ENCODE data around the gene PPP2R1B.
"Not testable (repeated sequence)": the region's sequence is repeated elsewhere in the genome, so short reads cannot be mapped to it uniquely, and the experiment has no call there.

The PPP2R1B gene

DNA sequence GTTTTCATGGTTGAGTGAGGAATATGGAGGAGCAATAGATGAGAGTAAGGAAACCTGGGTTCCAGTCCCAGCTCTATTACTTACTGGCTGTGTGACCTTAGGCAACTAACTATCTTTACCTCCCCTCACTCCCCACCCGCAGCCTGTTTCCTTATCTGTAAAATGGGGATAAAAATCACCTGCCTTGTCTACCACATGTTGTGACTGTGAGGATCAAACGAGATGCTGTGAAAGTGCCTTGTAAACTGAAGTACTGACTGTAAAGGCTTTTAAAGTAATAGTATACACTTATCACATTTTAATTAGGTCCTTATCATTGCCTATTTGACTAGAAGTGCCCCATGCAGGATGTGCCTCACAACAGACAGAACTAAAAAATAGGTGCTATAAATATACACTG lies 18.9 kb upstream of the PPP2R1B start:
- no peak overlapping the region for H3K4me3 ChIP-seq (ENCODE audit: low read depth, low read length)
- TF ChIP-seq, protein P1, sequence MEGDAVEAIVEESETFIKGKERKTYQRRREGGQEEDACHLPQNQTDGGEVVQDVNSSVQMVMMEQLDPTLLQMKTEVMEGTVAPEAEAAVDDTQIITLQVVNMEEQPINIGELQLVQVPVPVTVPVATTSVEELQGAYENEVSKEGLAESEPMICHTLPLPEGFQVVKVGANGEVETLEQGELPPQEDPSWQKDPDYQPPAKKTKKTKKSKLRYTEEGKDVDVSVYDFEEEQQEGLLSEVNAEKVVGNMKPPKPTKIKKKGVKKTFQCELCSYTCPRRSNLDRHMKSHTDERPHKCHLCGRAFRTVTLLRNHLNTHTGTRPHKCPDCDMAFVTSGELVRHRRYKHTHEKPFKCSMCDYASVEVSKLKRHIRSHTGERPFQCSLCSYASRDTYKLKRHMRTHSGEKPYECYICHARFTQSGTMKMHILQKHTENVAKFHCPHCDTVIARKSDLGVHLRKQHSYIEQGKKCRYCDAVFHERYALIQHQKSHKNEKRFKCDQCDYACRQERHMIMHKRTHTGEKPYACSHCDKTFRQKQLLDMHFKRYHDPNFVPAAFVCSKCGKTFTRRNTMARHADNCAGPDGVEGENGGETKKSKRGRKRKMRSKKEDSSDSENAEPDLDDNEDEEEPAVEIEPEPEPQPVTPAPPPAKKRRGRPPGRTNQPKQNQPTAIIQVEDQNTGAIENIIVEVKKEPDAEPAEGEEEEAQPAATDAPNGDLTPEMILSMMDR (IDR thresholded peaks at IDR 0.05; ENCODE audit: borderline replicate concordance, insufficient read depth, low read depth, low read length) = no peak

DNA sequence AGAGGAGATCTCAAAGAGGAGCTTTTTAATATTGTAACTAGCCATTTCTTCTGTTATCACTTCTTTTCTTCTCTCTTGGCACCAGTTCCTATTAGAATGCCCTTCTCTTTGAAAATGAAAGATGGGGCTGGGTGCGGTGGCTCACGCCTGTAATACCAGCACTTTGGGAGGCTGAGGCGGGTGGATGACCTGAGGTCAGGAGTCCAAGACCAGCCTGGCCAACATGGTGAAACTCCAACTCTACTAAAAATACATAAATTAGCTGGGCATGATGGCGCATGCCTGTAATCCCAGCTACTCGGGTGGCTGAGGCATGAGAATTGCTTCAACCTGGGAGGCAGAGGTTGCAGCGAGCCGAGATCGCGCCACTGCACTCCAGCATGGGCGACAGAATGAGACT lies 18.1 kb upstream of the PPP2R1B start:
- H3K4me3 ChIP-seq (ENCODE audit: low read depth, low read length) = not testable (repeated sequence)

DNA sequence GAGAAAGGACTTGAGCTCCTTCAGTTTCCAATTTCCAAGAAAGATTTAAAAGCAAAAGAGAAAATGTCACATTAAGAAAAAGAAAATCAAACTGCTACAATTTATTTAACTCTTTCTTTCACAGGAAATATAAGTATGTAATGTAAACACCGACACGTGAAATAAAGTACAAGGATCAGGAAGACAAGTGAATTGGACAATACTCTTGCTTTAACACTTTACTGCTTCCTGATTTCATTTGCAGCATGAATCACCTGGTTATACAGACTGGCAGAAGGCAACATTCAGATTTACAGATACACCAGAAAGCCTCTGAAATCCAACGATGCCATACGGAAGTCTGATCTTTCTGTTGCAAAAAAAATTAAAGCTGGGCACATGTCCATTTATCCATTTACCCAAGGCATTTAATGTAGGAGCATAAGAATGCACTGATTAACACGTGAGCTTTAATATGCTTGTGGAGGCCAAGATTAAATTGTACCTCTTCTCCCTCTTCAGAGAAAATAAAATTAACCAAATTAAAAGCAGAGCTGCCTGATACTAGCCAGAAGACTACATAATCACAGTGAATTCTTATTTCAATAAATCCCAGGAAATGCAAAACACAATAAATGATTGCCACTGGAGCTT lies 16.0 kb upstream of the PPP2R1B start:
- TF ChIP-seq, protein P1 (IDR thresholded peaks at IDR 0.05; ENCODE audit: borderline replicate concordance, insufficient read depth, low read depth, low read length) = no peak
- no peak overlapping the region for H3K4me3 ChIP-seq (ENCODE audit: low read depth, low read length)

DNA sequence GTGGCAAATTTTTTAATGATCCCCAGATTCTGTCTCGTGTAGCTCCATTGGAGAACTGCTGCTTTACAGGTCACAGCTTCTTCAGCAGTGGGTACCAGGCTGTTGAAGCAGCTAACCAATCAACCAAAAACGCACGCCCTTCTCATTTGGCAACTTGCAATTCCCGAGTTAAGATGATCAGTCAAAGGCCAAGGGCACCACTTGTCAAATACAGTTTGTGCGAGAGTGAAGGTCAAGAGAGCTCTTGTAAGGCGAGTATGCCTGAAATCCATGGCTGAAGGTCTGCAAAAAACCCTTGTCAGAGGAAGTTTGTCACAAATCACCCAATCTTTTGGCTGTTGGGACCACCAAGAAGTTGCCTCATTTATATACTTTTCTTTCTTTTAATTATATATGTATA lies 12.9 kb upstream of the PPP2R1B start:
- H3K4me3 ChIP-seq (ENCODE audit: low read depth, low read length) = no peak overlapping the region
- TF ChIP-seq, protein P1 (IDR thresholded peaks at IDR 0.05; ENCODE audit: borderline replicate concordance, insufficient read depth, low read depth, low read length) = no peak

DNA sequence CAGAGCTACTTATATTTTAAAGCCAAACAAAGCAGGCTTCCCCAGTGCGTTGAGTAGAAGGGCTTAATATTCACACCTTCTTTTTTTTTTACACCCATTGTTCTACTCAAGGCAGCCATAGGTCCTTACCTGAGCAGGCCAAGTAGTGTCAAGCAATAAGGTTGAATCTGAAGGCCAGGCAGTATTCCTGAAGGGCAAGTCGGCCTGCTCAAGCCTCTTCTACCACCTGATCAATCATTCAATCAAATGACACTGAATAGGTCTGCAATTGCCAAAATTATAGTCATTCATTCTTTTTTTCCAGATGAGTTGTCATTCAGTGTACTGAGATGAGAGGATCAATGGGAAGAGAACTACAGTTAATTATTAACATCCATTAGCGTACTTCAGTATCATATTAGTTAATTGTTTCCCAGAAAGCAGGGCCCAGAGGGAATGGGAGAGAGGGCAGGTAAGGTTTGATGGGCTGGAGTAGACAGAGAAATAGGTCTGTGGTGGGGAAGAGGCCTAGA lies 11.9 kb upstream of the PPP2R1B start:
- TF ChIP-seq, protein P1 (IDR thresholded peaks at IDR 0.05; ENCODE audit: borderline replicate concordance, insufficient read depth, low read depth, low read length) = no peak
- H3K4me3 ChIP-seq (ENCODE audit: low read depth, low read length) = no peak overlapping the region

DNA sequence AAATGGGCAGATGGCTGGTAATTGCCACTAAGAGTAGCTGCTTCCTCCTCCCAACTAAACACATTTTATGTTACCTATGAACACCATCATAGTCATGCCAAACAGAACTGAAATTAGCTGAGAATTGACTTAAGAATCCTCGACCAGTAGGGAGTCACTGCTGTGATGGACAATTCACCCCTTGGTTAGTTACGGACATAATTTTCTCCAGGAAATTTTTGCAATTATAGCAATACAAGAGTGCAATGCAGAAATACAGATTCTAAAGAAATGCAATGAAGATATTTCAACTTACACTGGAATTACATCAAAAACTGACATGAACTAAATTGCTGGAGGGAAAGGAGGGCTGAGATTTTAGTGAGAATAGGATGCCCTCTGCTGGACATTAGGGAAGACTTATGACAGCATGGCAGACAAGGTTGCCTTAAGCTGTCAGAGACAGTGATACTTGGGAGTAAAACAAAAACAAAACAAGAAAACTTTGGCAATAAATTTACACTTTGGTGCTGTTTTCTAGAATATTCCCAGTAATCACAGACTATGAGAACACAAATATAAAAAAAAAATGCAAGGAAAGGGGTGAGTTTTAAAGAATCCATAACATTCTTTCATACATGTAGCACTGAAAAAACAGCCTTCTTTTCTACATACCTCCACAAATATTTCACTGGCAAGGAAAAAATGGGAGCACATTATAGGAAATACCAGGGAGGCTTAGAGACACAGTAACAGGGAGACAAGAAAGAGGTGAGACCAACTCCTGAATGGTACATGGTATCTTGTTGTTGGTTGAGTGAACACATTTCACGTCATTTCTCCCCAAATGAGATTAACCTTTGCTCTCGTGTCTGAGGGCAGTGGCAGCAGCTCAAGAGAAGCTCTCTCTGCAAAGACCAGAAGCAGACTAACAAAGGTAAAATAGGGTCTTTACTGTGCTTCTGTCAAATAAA lies 11.2 kb upstream of the PPP2R1B start:
- TF ChIP-seq, protein P1 (IDR thresholded peaks at IDR 0.05; ENCODE audit: borderline replicate concordance, insufficient read depth, low read depth, low read length) = peak; percentile 51; the same call in 1 of the 2 replicates
- no peak overlapping the region for H3K4me3 ChIP-seq (ENCODE audit: low read depth, low read length)

DNA sequence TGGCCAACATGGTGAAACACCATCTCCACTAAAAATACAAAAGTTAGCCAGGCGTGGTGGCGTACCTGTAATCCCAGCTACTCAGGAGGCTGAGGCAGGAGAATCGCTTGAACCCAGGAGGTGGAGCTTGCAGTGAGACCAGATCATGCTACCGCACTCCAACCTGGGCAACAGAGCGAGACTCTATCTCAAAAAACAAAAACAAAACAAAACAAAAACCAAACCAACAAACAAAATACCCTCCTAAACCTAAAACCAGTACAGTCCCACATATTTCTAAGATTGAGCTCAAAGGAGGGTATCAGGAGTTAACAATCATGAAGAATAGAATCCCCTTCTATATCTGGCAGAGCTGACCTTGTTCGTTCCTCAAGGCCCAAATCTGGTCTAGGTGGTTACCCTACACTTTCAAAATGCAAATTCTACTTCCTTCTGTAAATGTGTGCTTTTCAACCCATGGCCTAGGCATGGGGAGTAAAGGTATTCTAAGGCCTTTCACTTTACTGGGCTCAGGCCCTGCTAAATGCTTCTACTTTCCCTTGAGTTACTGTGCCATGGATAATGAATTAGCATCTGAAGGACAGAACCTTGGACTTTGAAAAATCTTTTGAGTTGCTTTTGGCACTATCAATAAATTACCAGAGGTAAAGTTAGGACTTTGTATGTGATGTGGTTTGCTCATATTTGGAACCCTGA lies 10.4 kb upstream of the PPP2R1B start:
- TF ChIP-seq, protein P1 (IDR thresholded peaks at IDR 0.05; ENCODE audit: borderline replicate concordance, insufficient read depth, low read depth, low read length) = no peak
- H3K4me3 ChIP-seq (ENCODE audit: low read depth, low read length) = no peak overlapping the region
